ENCODE data around the gene ZNF84. TPM values are rescaled to one million over a fixed set of nuclear protein-coding genes. Genes with fewer than 3 reads are reported as not detected.

ZNF84 gene
- total RNA-seq, 1 experiment from 2014 or later = 40.4 TPM

Other genes starting within 250 kb of the ZNF84 start
- 54.5 and 58.4 TPM in 2 replicates for gene GOLGA3, start 208.6 kb upstream of the ZNF84 start, total RNA-seq (2021)
- gene CHFR, start 149.9 kb upstream of the ZNF84 start, total RNA-seq (2021) = 39.2 and 44.9 TPM in 2 replicates
- gene ZNF605, start 81.2 kb upstream of the ZNF84 start, total RNA-seq (2021) = 12.9 and 13.0 TPM in 2 replicates
- gene ZNF26, start 51.1 kb upstream of the ZNF84 start, total RNA-seq (2021) = 16.0 and 17.1 TPM in 2 replicates
- 14.9 and 16.7 TPM in 2 replicates for gene ZNF140, start 43.4 kb downstream of the ZNF84 start, total RNA-seq (2021)
- 2.9 TPM in 2 replicates for gene ZNF891, start 92.8 kb downstream of the ZNF84 start, total RNA-seq (2021)
- gene ZNF10, start 93.1 kb downstream of the ZNF84 start, total RNA-seq (2021) = 10.1 and 13.5 TPM in 2 replicates
- gene ZNF268, start 144.0 kb downstream of the ZNF84 start, total RNA-seq (2021) = 20.6 and 21.0 TPM in 2 replicates
- gene ANHX, start 198.4 kb downstream of the ZNF84 start, total RNA-seq (2021) = not detected in 2 replicates

Measured in A673 (cell line).